Fibroblast of skin of left biceps (primary cell): ENCODE measurements around the gene DCDC2C.
"Not testable (repeated sequence)": the region's sequence is repeated elsewhere in the genome, so short reads cannot be mapped to it uniquely, and the experiment has no call there.

Source experiments
- DNase-seq, 2 experiments: peaks; one replicate each; pipeline ENCODE4 v3.0.0-alpha.2; 2013; ENCODE audit warnings: low read depth in 2 of 2

DCDC2C gene

DNA sequence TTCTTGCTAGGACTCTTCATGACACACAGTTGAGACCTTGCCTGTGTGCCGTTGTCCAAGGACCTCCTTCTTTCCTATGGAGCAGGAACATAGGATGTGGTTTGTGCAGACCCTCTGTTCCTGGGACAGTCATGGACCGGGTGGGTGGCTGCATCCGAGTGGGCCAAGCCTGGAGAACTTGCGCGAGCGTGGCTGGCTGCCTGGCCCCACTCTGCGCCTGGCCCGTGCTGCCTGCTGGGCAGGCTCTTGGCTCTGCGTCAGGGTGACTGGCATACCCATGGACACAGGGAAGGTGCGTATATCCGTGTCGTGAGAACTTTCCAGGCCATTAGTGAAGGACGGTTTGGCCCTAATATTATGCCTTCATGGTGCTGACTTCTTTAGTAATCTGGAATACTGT is 68.2 kb downstream of the DCDC2C start:
- no peak for DNase-seq

- no peak for DNase-seq
Measured at GRCh38 chr2:3774336-3774735, 71.0 kb downstream of the DCDC2C start.

DNA sequence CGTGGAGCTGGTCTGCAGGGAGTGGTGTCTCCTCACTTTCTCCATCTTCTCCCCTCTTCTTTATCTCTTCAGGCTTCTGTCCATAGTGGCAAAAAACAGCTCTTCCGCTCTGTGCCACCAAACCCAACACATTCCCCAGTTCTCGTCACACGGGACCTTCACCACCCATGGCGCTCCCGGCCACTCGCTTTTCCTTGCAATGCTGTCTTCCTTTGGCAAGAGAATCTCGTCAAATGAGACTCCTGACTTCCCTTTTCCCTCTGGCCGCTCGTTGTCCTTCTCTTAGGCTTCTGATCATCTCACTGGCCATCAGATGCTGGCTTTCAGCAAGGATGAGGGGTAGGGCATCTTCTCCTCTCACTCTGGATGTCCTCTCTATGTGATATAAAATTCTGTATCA is 72.9 kb downstream of the DCDC2C start:
- DNase-seq: no peak

- DNase-seq: no peak
Measured at GRCh38 chr2:3777966-3778365, 74.6 kb downstream of the DCDC2C start.

- no peak for DNase-seq
Measured at GRCh38 chr2:3778851-3779495, 75.6 kb downstream of the DCDC2C start.

- DNase-seq: no peak
Measured at GRCh38 chr2:3779496-3780049, 76.2 kb downstream of the DCDC2C start.

GRCh38 chr2:3780477-3781402 is 77.4 kb downstream of the DCDC2C start:
- peak; percentile 10 to 11 for DNase-seq

- DNase-seq: peak; percentile 28 to 39
Measured at GRCh38 chr2:3784731-3785130, 81.4 kb downstream of the DCDC2C start.

- DNase-seq: peak; percentile 30 to 35
Measured at GRCh38 chr2:3785220-3785889, 82.0 kb downstream of the DCDC2C start.

- no peak for DNase-seq
Measured at GRCh38 chr2:3785890-3786273, 82.5 kb downstream of the DCDC2C start.

DNA sequence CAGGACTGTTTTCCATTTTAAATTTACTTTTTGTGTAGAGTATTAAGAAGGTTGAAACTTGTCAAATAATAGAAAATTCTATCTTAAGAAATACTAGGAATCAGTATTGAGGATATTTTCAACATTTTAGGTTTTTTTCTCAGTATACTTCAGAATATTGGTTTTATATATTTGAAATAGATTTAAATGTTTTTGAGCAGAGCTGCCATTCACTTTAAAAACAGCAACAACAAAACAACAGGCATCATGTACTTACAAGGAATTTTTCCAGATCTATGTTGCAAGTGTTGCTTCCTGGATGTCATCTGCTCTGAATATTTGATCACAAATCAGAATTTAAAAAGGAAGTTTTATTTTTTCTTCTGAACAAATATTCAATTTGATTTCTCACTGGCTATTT is 84.4 kb downstream of the DCDC2C start:
- no peak for DNase-seq

DNA sequence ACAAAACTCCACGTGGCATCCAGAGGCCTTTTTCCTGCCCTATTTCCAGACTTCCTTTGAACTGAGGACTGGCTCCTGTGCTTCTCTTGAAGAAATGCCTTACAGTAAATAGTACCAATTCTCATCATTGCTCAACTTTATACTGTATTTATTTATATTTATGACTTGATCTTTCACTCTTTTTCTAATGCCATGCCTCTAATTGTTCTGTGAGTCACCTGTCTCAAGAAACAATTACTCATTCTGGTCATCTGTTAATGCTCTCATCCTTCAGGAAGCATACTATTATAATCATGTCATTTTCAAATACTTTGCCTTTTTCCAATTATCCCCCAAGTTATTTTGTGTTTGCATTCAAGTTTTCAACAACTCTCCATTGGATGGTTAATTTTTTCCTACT is 85.9 kb downstream of the DCDC2C start:
- peak in 1 of 2 experiments; percentile 5 for DNase-seq

GRCh38 chr2:3793249-3793648 is 89.9 kb downstream of the DCDC2C start:
- no peak for DNase-seq

DNA sequence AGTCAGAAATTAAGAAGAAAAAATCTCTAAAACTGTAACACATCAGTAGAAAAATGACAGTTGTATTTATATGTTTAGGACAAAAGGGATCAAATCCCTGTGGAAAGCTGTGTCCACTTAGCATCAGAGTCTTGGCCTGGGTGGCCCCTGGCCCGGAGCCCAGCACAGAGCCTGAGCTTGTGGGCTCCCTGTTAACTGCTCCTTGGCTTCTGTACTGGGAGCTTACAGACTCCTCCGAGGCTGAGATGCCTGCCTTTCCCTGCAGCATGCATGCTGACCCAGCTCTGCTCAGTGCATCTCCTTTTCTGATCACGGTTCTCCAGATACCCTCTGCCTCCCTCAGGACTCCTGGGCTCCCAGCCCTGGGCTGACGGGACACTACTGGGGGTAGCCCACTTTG is 98.1 kb downstream of the DCDC2C start:
- no peak for DNase-seq

GRCh38 chr2:3805201-3805939 is 102.0 kb downstream of the DCDC2C start:
- no peak for DNase-seq

- no peak for DNase-seq
Measured at GRCh38 chr2:3806168-3806567, 102.8 kb downstream of the DCDC2C start.

GRCh38 chr2:3806730-3807129 is 103.4 kb downstream of the DCDC2C start:
- no peak for DNase-seq

DNA sequence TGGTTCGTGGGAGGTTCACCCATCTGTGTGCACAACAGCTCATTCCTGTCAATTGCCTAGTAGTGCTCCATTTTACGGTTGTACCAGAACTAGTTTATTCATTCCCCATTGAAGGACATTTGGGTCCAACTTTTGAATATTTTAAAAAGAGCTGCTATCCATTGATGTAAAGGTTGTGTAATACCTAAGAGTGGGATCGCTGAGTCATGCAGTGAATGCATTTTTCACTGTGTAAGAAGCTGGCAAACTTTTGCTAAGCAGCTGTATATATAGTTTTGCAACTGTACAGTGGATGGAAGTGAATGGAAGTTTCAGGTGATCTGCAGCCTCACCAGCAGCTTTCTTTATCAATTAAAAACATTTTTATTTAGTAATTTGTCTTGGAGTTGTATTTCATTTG is 104.5 kb downstream of the DCDC2C start:
- DNase-seq: peak; percentile 46 to 62

GRCh38 chr2:3814706-3815245 is 111.4 kb downstream of the DCDC2C start:
- no peak for DNase-seq

DNA sequence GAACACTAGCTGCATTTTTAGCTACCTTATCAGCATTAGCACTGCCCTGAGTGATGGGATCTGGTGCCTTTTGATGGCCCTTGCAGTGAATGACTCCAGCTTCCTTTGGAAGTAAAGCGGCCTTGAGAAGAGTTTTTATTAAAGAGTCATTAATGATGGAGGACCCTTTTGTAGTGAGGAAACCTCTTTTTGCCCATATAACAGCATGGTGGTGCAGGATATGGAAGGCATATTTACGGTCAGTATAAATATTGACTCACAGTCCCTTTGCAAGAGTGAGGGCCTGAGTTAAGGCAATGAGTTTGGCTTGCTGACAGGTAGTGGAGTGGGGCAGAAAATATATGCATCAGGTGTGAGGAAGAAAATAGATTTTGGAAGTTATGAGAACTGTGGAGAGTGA is 113.8 kb downstream of the DCDC2C start:
- not testable (repeated sequence) for DNase-seq

GRCh38 chr2:3823748-3824147 is 120.4 kb downstream of the DCDC2C start:
- DNase-seq: no peak
